Muscle layer of colon (tissue), 2 donors: ENCODE data around the gene GSK3B.
"Not testable (repeated sequence)": the region's sequence is repeated elsewhere in the genome, so short reads cannot be mapped to it uniquely, and the experiment has no call there.

Experiments
- H3K27ac ChIP-seq: one replicate; pipeline ENCODE4 v1.7.0; 2013; ENCODE audit warnings: low read depth, mild to moderate bottlenecking, low read length, moderate library complexity
- H3K27me3 ChIP-seq, 2 donors: one replicate each; pipeline ENCODE4 v1.7.0; 2013; ENCODE audit warnings: low read length in 2 of 2, mild to moderate bottlenecking in 2 of 2; ENCODE audit not compliant: insufficient read depth in 2 of 2, control insufficient read depth in 1 of 2
- H3K36me3 ChIP-seq: one replicate; pipeline ENCODE4 v1.7.0; 2013; ENCODE audit warnings: mild to moderate bottlenecking, low read length; ENCODE audit not compliant: insufficient read depth
- H3K4me1 ChIP-seq: one replicate; pipeline ENCODE4 v1.7.0; 2013; ENCODE audit warnings: mild to moderate bottlenecking, low read length; ENCODE audit not compliant: insufficient read depth
- H3K4me3 ChIP-seq, 2 donors: one replicate each; pipeline ENCODE4 v1.7.0; 2013; ENCODE audit warnings: low read length in 2 of 2, low read depth in 1 of 2, mild to moderate bottlenecking in 1 of 2, moderate library complexity in 1 of 2
- H3K9ac ChIP-seq: one replicate; pipeline ENCODE4 v1.7.0; 2013; ENCODE audit warnings: low read length
- H3K9me3 ChIP-seq: one replicate; pipeline ENCODE4 v1.7.0; 2013; ENCODE audit warnings: mild to moderate bottlenecking, low read length
- donor health status: abdominal sarcoma.
- donor health status: Adenocarcinoma of cecum.

The GSK3B gene

GRCh38 chr3:119990888-119991287 is 103.4 kb downstream of the GSK3B start:
- no peaks in the 10 kb centered on the region for H3K9me3 ChIP-seq
- no peak overlapping the region for H3K9ac ChIP-seq
- H3K4me1 ChIP-seq = peaks cover 4% of the 10 kb centered on the region
- no peaks in the 10 kb centered on the region for H3K36me3 ChIP-seq
- no peak overlapping the region for H3K4me3 ChIP-seq
- no peaks in the 10 kb centered on the region for H3K27me3 ChIP-seq
- no peak overlapping the region for H3K27ac ChIP-seq

- Histone ChIP-seq H3K36me3 (no peaks in the 10 kb centered on the region), H3K4me1 (peaks cover 4% of the 10 kb centered on the region), H3K27ac (no peak overlapping the region), H3K9ac (no peak overlapping the region), H3K27me3 (no peaks in the 10 kb centered on the region), H3K9me3 (no peaks in the 10 kb centered on the region), H3K4me3 (no peak overlapping the region)
These were observed 104.1 kb downstream of the GSK3B start for GRCh38 chr3:119989981-119990655.

GRCh38 chr3:119986812-119987211 is 107.4 kb downstream of the GSK3B start:
- not testable (repeated sequence) for H3K4me1 ChIP-seq, H3K27ac ChIP-seq, H3K27me3 ChIP-seq, H3K9me3 ChIP-seq, H3K9ac ChIP-seq, H3K36me3 ChIP-seq, H3K4me3 ChIP-seq

- no peaks in the 10 kb centered on the region for H3K27me3 ChIP-seq
- no peak overlapping the region for H3K4me3 ChIP-seq
- no peaks in the 10 kb centered on the region for H3K4me1 ChIP-seq
- H3K9ac ChIP-seq = no peak overlapping the region
- H3K27ac ChIP-seq = no peak overlapping the region
- no peaks in the 10 kb centered on the region for H3K36me3 ChIP-seq
- H3K9me3 ChIP-seq = no peaks in the 10 kb centered on the region
These were observed 112.9 kb downstream of the GSK3B start for GRCh38 chr3:119981386-119981785.

- H3K36me3 ChIP-seq = no peaks in the 10 kb centered on the region
- no peaks in the 10 kb centered on the region for H3K4me1 ChIP-seq
- H3K4me3 ChIP-seq = no peak overlapping the region
- no peaks in the 10 kb centered on the region for H3K27me3 ChIP-seq
- H3K9me3 ChIP-seq = no peaks in the 10 kb centered on the region
- H3K27ac ChIP-seq = no peak overlapping the region
- no peak overlapping the region for H3K9ac ChIP-seq
These were observed 115.6 kb downstream of the GSK3B start for GRCh38 chr3:119978554-119979208.

GRCh38 chr3:119977353-119977752 is 116.9 kb downstream of the GSK3B start:
- Histone ChIP-seq H3K27ac (no peak overlapping the region), H3K9ac (no peak overlapping the region), H3K9me3 (no peaks in the 10 kb centered on the region), H3K4me3 (no peak overlapping the region), H3K27me3 (no peaks in the 10 kb centered on the region), H3K4me1 (no peaks in the 10 kb centered on the region), H3K36me3 (no peaks in the 10 kb centered on the region)

- H3K9me3 ChIP-seq = no peaks in the 10 kb centered on the region
- no peak overlapping the region for H3K27ac ChIP-seq
- no peaks in the 10 kb centered on the region for H3K27me3 ChIP-seq
- no peak overlapping the region for H3K4me3 ChIP-seq
- H3K9ac ChIP-seq = no peak overlapping the region
- no peaks in the 10 kb centered on the region for H3K4me1 ChIP-seq
- no peaks in the 10 kb centered on the region for H3K36me3 ChIP-seq
These were observed 118.0 kb downstream of the GSK3B start for GRCh38 chr3:119976214-119976613.

GRCh38 chr3:119974656-119975055 is 119.6 kb downstream of the GSK3B start:
- Histone ChIP-seq H3K9ac (no peak overlapping the region), H3K4me3 (no peak overlapping the region)

GRCh38 chr3:119973018-119973646 is 121.1 kb downstream of the GSK3B start:
- no peak overlapping the region for H3K4me3 ChIP-seq
- no peak overlapping the region for H3K27ac ChIP-seq
- no peak overlapping the region for H3K9ac ChIP-seq
- H3K27me3 ChIP-seq = no peaks in the 10 kb centered on the region
- no peaks in the 10 kb centered on the region for H3K4me1 ChIP-seq
- no peaks in the 10 kb centered on the region for H3K36me3 ChIP-seq
- no peaks in the 10 kb centered on the region for H3K9me3 ChIP-seq

More at GRCh38 chr3:119974656-119975055, 119.6 kb downstream of the GSK3B start:
- H3K27me3 ChIP-seq = no peaks in the 10 kb centered on the region
- H3K36me3 ChIP-seq = no peaks in the 10 kb centered on the region
- no peak overlapping the region for H3K27ac ChIP-seq
- no peaks in the 10 kb centered on the region for H3K4me1 ChIP-seq
- no peaks in the 10 kb centered on the region for H3K9me3 ChIP-seq

- Histone ChIP-seq H3K36me3 (no peaks in the 10 kb centered on the region), H3K4me3 (no peak overlapping the region)
These were observed 124.5 kb downstream of the GSK3B start for GRCh38 chr3:119969759-119970158.

GRCh38 chr3:119967353-119968006 is 126.8 kb downstream of the GSK3B start:
- no peak overlapping the region for H3K9ac ChIP-seq
- H3K36me3 ChIP-seq = no peaks in the 10 kb centered on the region
- H3K4me1 ChIP-seq = no peaks in the 10 kb centered on the region
- no peak overlapping the region for H3K27ac ChIP-seq
- H3K9me3 ChIP-seq = no peaks in the 10 kb centered on the region
- H3K4me3 ChIP-seq = no peak overlapping the region
- no peaks in the 10 kb centered on the region for H3K27me3 ChIP-seq

More at GRCh38 chr3:119969759-119970158, 124.5 kb downstream of the GSK3B start:
- Histone ChIP-seq H3K9me3 (no peaks in the 10 kb centered on the region), H3K4me1 (no peaks in the 10 kb centered on the region), H3K27ac (no peak overlapping the region), H3K27me3 (no peaks in the 10 kb centered on the region), H3K9ac (no peak overlapping the region)
